Trophoblast cell (in vitro differentiated cells and primary cell): ENCODE results near the gene TBCD.

Source experiments
- DNase-seq, 2 donors: peaks; one replicate each; pipeline ENCODE4 v3.0.0-alpha.2; 2016
- H2AFZ ChIP-seq: 2 replicates; pipeline ENCODE4 v1.6.1; 2013; ENCODE audit warnings: low read length, moderate library complexity, mild to moderate bottlenecking; ENCODE audit not compliant: insufficient read depth, poor library complexity
- H2AK5ac ChIP-seq: 2 replicates; pipeline ENCODE4 v1.6.1; 2013; ENCODE audit warnings: mild to moderate bottlenecking, low read length
- H2BK120ac ChIP-seq: 2 replicates; pipeline ENCODE4 v1.6.1; 2013; ENCODE audit warnings: low read length, mild to moderate bottlenecking, moderate library complexity; ENCODE audit not compliant: insufficient read depth, poor library complexity
- H2BK12ac ChIP-seq: 2 replicates; pipeline ENCODE4 v1.6.1; 2013; ENCODE audit warnings: mild to moderate bottlenecking, low read length, moderate library complexity
- H2BK5ac ChIP-seq: 2 replicates; pipeline ENCODE4 v1.6.1; 2013; ENCODE audit warnings: low read length, low read depth, moderate library complexity, mild to moderate bottlenecking; ENCODE audit not compliant: poor library complexity
- H3K14ac ChIP-seq: 2 replicates; pipeline ENCODE4 v1.6.1; 2013; ENCODE audit warnings: mild to moderate bottlenecking, low read length
- H3K18ac ChIP-seq: 2 replicates; pipeline ENCODE4 v1.6.1; 2013; ENCODE audit warnings: mild to moderate bottlenecking, low read length
- H3K23ac ChIP-seq: 2 replicates; pipeline ENCODE4 v1.6.1; 2013; ENCODE audit warnings: low read length
- H3K27ac ChIP-seq: 2 replicates; pipeline ENCODE4 v1.5.1; 2013; ENCODE audit warnings: low read depth, mild to moderate bottlenecking, inconsistent platforms, low read length, moderate library complexity
- H3K27me3 ChIP-seq: 2 replicates; pipeline ENCODE4 v1.6.1; 2013; ENCODE audit warnings: inconsistent platforms, mild to moderate bottlenecking, low read length, moderate library complexity; ENCODE audit not compliant: insufficient read depth
- H3K36me3 ChIP-seq, 2 experiments: 1 replicate in 1 of 2; 2 replicates in 1 of 2; pipeline ENCODE4 v1.6.1; 2013; ENCODE audit warnings: low read length in 2 of 2, mild to moderate bottlenecking in 2 of 2, moderate library complexity in 1 of 2; ENCODE audit not compliant: insufficient read depth in 2 of 2, control insufficient read depth in 1 of 2
- H3K4ac ChIP-seq: 2 replicates; pipeline ENCODE4 v1.6.1; 2013; ENCODE audit warnings: low read depth, mild to moderate bottlenecking, low read length, moderate library complexity
- H3K4me1 ChIP-seq, 2 experiments: 1 replicate in 1 of 2; 2 replicates in 1 of 2; pipeline ENCODE4 v1.6.1; 2013; ENCODE audit warnings: low read length in 2 of 2, mild to moderate bottlenecking in 2 of 2, moderate library complexity in 1 of 2; ENCODE audit not compliant: insufficient read depth in 2 of 2, control insufficient read depth in 1 of 2
- H3K4me2 ChIP-seq: 2 replicates; pipeline ENCODE4 v1.6.1; 2013; ENCODE audit warnings: inconsistent platforms, mild to moderate bottlenecking, low read length, moderate library complexity
- H3K4me3 ChIP-seq: 2 replicates; pipeline ENCODE4 v1.5.1; 2013; ENCODE audit warnings: mild to moderate bottlenecking, low read depth, low read length, inconsistent platforms
- H3K79me1 ChIP-seq: one replicate; pipeline ENCODE4 v1.6.1; 2013; ENCODE audit warnings: low read length
- H3K79me2 ChIP-seq: 2 replicates; pipeline ENCODE4 v1.6.1; 2013; ENCODE audit warnings: low read length, mild to moderate bottlenecking; ENCODE audit not compliant: control insufficient read depth, insufficient read depth, poor library complexity
- H3K9ac ChIP-seq: 2 replicates; pipeline ENCODE4 v1.6.1; 2013; ENCODE audit warnings: mild to moderate bottlenecking, low read length
- H3K9me3 ChIP-seq: 2 replicates; pipeline ENCODE4 v1.6.1; 2013; ENCODE audit warnings: low read depth, mild to moderate bottlenecking, control low read depth, inconsistent platforms, low read length; ENCODE audit not compliant: insufficient read depth
- H4K12ac ChIP-seq: 2 replicates; pipeline ENCODE4 v1.6.1; 2013; ENCODE audit warnings: low read depth, mild to moderate bottlenecking, low read length, moderate library complexity
- H4K8ac ChIP-seq: 2 replicates; pipeline ENCODE4 v1.6.1; 2013; ENCODE audit warnings: low read depth, mild to moderate bottlenecking, low read length, moderate library complexity
- H4K91ac ChIP-seq: one replicate; pipeline ENCODE4 v1.6.1; 2013; ENCODE audit warnings: low read depth, mild to moderate bottlenecking, low read length, moderate library complexity
- WGBS: extraction: QIAGEN DNeasy Blood & Tissue Kit; methylation state at CpG from one replicate; pipeline ENCODE4 v1.1.7; 2013; ENCODE audit warnings: missing lambda C conversion rate; ENCODE audit not compliant: insufficient read length, insufficient coverage; ENCODE audit errors: extremely low coverage; 5-methylcytosine and 5-hydroxymethylcytosine counted together

Gene TBCD

DNA sequence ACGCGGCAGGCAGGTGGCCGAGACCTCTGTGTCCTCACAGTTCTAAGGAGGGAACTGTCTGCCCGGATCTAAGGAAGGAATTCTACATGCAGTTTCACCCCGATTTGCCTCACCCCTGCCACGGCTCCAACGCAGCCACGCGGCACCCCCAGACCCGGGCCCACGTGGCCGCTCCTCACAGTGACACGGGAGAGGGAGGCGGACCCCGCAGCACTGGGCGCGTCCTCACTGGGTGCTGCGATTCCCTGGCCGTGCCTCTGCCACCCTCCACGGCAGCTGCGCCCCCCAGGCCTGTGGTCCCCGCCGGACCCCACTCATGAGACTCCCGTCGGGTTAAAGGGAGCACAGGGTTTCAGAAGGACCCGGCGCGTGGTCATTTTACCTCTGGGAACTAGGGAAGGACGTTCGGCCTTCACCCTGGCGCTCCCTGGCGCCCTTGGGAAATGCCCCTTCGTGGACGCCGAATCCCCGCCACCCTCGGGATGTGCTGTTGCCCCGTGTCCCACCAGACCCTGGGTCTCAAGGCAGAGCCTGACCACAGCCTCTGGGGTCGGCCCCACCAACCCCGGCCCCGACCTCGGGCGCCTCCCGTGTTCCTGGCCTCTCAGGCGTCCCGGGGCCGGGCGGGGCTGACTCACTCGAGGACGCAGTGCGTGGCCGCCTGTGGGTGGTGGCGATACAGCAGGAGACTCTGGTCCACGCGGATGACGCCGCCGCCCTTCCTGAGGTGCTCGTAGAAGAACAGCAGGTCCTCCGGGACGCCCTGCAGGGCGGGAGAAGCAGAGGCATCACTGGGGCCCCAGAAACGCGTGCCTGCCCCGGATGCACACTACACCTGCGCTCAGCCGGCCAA, 208.8 kb downstream of the TBCD start:
- Histone ChIP-seq H2AK5ac (no peak overlapping the region), H3K9ac (no peak overlapping the region), H3K4me2 (no peak overlapping the region), H3K36me3 (peaks cover 0 to 3% of the 10 kb centered on the region in 2 experiments), H3K27me3 (no peaks in the 10 kb centered on the region), H4K91ac (no peak overlapping the region), H3K4me1 (peaks cover 0 to 2% of the 10 kb centered on the region in 2 experiments), H3K9me3 (peaks cover 13% of the 10 kb centered on the region), H3K4ac (no peak overlapping the region), H2BK12ac (no peak overlapping the region), H2AFZ (no peak overlapping the region), H3K18ac (no peak overlapping the region), H3K4me3 (no peak overlapping the region), H3K79me1 (no peaks in the 10 kb centered on the region), H4K8ac (no peak overlapping the region), H4K12ac (no peak overlapping the region), H3K27ac (no peak overlapping the region), H2BK120ac (no peak overlapping the region), H2BK5ac (no peak overlapping the region), H3K14ac (no peak overlapping the region), H3K23ac (no peak overlapping the region), H3K79me2 (no peaks in the 10 kb centered on the region)
- no peak for DNase-seq
- WGBS = no CpG with 5 or more reads among the region's 67 CpGs

GRCh38 chr17:82961366-82962162, 209.7 kb downstream of the TBCD start:
- Histone ChIP-seq H2AFZ (no peak overlapping the region), H3K27ac (no peak overlapping the region), H3K36me3 (peaks cover 0 to 3% of the 10 kb centered on the region in 2 experiments), H3K9ac (no peak overlapping the region), H3K23ac (no peak overlapping the region), H3K9me3 (peaks cover 8% of the 10 kb centered on the region), H4K12ac (no peak overlapping the region), H3K4ac (no peak overlapping the region), H3K4me1 (peaks cover 0 to 2% of the 10 kb centered on the region in 2 experiments), H3K14ac (no peak overlapping the region), H2BK12ac (no peak overlapping the region), H2BK5ac (no peak overlapping the region), H3K4me2 (no peak overlapping the region), H3K79me1 (no peaks in the 10 kb centered on the region), H3K27me3 (no peaks in the 10 kb centered on the region), H2BK120ac (no peak overlapping the region), H2AK5ac (no peak overlapping the region), H4K8ac (no peak overlapping the region), H3K4me3 (no peak overlapping the region), H3K79me2 (no peaks in the 10 kb centered on the region), H3K18ac (no peak overlapping the region), H4K91ac (no peak overlapping the region)
- no peak for DNase-seq
- WGBS = no CpG with 5 or more reads among the region's 19 CpGs

DNA sequence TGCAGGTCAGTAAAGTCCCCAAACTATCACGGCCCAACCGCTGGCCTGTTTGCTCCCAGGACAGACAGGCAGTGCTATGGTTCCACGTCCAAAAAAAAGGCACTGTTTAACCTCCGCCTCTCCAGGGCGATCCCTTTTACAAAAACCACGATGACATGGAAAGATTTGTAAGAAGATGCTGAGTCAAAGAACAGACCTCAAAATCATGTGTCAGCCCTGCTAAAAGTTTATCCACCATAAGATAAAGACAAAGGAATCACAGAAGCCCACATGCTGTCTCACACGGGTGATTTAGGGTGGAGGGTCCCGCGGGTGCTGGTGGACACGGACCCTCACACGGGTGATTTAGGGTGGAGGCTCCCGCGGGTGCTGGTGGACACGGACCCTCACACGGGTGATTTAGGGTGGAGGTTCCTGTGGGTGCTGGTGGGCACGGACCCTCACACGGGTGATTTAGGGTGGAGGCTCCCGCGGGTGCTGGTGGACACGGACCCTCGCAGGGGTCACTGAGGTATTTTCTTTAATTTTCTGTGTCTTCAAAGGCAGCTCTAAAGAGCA, 210.4 kb downstream of the TBCD start:
- Histone ChIP-seq H2BK120ac (no peak overlapping the region), H2BK5ac (no peak overlapping the region), H4K91ac (no peak overlapping the region), H3K9me3 (peaks cover 4% of the 10 kb centered on the region), H3K23ac (no peak overlapping the region), H4K12ac (no peak overlapping the region), H3K79me2 (no peaks in the 10 kb centered on the region), H4K8ac (no peak overlapping the region), H3K36me3 (peaks cover 0 to 3% of the 10 kb centered on the region in 2 experiments), H3K9ac (no peak overlapping the region), H2AFZ (no peak overlapping the region), H3K4me1 (peaks cover 0 to 2% of the 10 kb centered on the region in 2 experiments), H3K4ac (no peak overlapping the region), H3K18ac (no peak overlapping the region), H2BK12ac (no peak overlapping the region), H3K4me3 (no peak overlapping the region), H3K27me3 (no peaks in the 10 kb centered on the region), H3K14ac (no peak overlapping the region), H3K79me1 (no peaks in the 10 kb centered on the region), H3K4me2 (no peak overlapping the region), H3K27ac (no peak overlapping the region), H2AK5ac (no peak overlapping the region)
- WGBS = no CpG with 5 or more reads among the region's 21 CpGs
- no peak for DNase-seq

DNA sequence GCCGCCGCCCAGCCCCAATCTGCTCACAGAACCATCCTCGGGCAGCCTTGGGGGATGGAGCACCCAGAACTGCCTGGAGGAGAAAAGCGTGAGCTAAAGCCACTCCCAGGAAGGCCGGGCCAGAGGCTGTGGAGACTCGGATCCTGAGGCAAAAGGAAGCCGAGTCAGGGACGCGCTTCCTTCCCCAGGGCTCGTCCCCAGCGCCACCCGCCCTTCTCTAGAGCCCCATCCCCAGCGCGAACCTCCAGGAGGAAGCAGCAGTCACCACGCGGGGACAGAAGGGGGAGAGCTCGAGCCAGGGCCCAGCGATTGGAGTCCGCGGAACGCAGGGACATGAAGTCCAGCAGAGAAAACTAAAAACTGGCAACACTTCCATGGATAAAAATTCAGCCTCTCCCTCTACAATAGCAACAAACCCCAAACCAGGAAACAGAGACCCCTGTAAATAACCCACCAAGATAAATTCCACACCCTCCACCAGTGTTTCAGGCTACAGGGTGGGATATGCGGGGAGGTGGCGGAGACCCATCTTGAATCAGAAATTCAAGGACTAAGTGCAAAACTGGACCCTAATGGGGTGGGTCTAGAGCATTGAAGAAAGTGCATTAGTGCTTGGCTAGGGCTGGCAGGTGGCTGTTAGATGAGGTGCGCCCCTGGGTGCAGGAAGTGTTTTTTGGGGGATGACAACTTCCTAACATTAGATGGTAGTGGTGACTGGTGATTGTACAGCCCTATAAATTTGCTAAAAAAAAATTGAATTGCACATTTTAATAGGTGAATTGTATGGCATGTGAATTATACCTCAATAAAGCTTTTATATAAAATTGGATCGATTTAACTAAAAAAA, 211.5 kb downstream of the TBCD start:
- H4K91ac ChIP-seq = no peak overlapping the region
- H3K4me1 ChIP-seq = peaks cover 0 to 2% of the 10 kb centered on the region in 2 experiments
- peak overlapping the region; percentile 47 for H3K4me2 ChIP-seq
- H4K8ac ChIP-seq = peak overlapping the region; percentile 52
- H2AK5ac ChIP-seq = no peak overlapping the region
- H3K79me2 ChIP-seq = no peaks in the 10 kb centered on the region
- no peak overlapping the region for H3K4ac ChIP-seq
- no peak overlapping the region for H3K9ac ChIP-seq
- WGBS = no CpG with 5 or more reads among the region's 25 CpGs
- H2BK5ac ChIP-seq = no peak overlapping the region
- peak; percentile 14 to 54 for DNase-seq
- H3K18ac ChIP-seq = no peak overlapping the region
- H3K27me3 ChIP-seq = no peaks in the 10 kb centered on the region
- peaks cover 0 to 3% of the 10 kb centered on the region in 2 experiments for H3K36me3 ChIP-seq
- no peak overlapping the region for H4K12ac ChIP-seq
- H3K14ac ChIP-seq = no peak overlapping the region
- H2AFZ ChIP-seq = no peak overlapping the region
- H3K27ac ChIP-seq = no peak overlapping the region
- H3K79me1 ChIP-seq = no peaks in the 10 kb centered on the region
- peaks cover 4% of the 10 kb centered on the region for H3K9me3 ChIP-seq
- no peak overlapping the region for H2BK12ac ChIP-seq
- no peak overlapping the region for H3K4me3 ChIP-seq
- H3K23ac ChIP-seq = no peak overlapping the region
- no peak overlapping the region for H2BK120ac ChIP-seq
